ENCODE results near the gene LDLRAD2.
A peak's percentile ranks its signal among the peaks of the same experiment; 100 is the strongest.
"Not testable (repeated sequence)": the region's sequence is repeated elsewhere in the genome, so short reads cannot be mapped to it uniquely, and the experiment has no call there.

LDLRAD2 gene

GRCh38 chr1:21783679-21784603 lies 28.1 kb upstream of the LDLRAD2 start:
- DNase-seq (ENCODE audit: low read depth in 3 of 3), result no peak

GRCh38 chr1:21785764-21786163 lies 26.3 kb upstream of the LDLRAD2 start:
- DNase-seq (ENCODE audit: low read depth in 3 of 3), result not testable (repeated sequence)

GRCh38 chr1:21786640-21787039 lies 25.4 kb upstream of the LDLRAD2 start:
- no peak for DNase-seq (ENCODE audit: low read depth in 3 of 3)

- no peak for DNase-seq (ENCODE audit: low read depth in 3 of 3)
Measured at GRCh38 chr1:21793104-21793503, 19.0 kb upstream of the LDLRAD2 start.

- DNase-seq (ENCODE audit: low read depth in 3 of 3), result no peak
Measured at GRCh38 chr1:21794656-21795055, 17.4 kb upstream of the LDLRAD2 start.

- DNase-seq (ENCODE audit: low read depth in 3 of 3), result no peak
Measured at GRCh38 chr1:21795075-21795474, 17.0 kb upstream of the LDLRAD2 start.

GRCh38 chr1:21799730-21800129 lies 12.3 kb upstream of the LDLRAD2 start:
- no peak for DNase-seq (ENCODE audit: low read depth in 3 of 3)

- no peak for DNase-seq (ENCODE audit: low read depth in 3 of 3)
Measured at GRCh38 chr1:21801100-21801499, 11.0 kb upstream of the LDLRAD2 start.

GRCh38 chr1:21804536-21804935 lies 7.5 kb upstream of the LDLRAD2 start:
- no peak for DNase-seq (ENCODE audit: low read depth in 3 of 3)

- no peak for DNase-seq (ENCODE audit: low read depth in 3 of 3)
Measured at GRCh38 chr1:21813542-21813941, 1.5 kb downstream of the LDLRAD2 start.

- peak in 1 of 3 experiments; percentile 17 for DNase-seq (ENCODE audit: low read depth in 3 of 3)
Measured at GRCh38 chr1:21814241-21814918, 2.3 kb downstream of the LDLRAD2 start.

- DNase-seq (ENCODE audit: low read depth in 3 of 3), result no peak
Measured at GRCh38 chr1:21814981-21815582, 3.0 kb downstream of the LDLRAD2 start.

- DNase-seq (ENCODE audit: low read depth in 3 of 3), result no peak
Measured at GRCh38 chr1:21815724-21816321, 3.8 kb downstream of the LDLRAD2 start.

- no peak for DNase-seq (ENCODE audit: low read depth in 3 of 3)
Measured at GRCh38 chr1:21816602-21817302, 4.7 kb downstream of the LDLRAD2 start.

- no peak for DNase-seq (ENCODE audit: low read depth in 3 of 3)
Measured at GRCh38 chr1:21818656-21819055, 6.6 kb downstream of the LDLRAD2 start.

- no peak for DNase-seq (ENCODE audit: low read depth in 3 of 3)
Measured at GRCh38 chr1:21820597-21821232, 8.7 kb downstream of the LDLRAD2 start.

GRCh38 chr1:21821385-21822019 lies 9.4 kb downstream of the LDLRAD2 start:
- DNase-seq (ENCODE audit: low read depth in 3 of 3), result no peak

- no peak for DNase-seq (ENCODE audit: low read depth in 3 of 3)
Measured at GRCh38 chr1:21822349-21822748, 10.3 kb downstream of the LDLRAD2 start.

- DNase-seq (ENCODE audit: low read depth in 3 of 3), result no peak
Measured at GRCh38 chr1:21823206-21823979, 11.3 kb downstream of the LDLRAD2 start.

Data from stimulated activated CD4-positive, alpha-beta T cell treated with anti-CD3 and anti-CD28 coated beads, TNF-alpha, amount 100 ng/mL, for 4 hours (primary cell).